Activated CD8-positive, alpha-beta memory T cell treated with anti-CD3 and anti-CD28 coated beads, Interleukin-2, amount 50 U/mL, for 24 hours (primary cell): Measurements from ENCODE around the gene NOP53.

Experiments
- DNase-seq: peaks from one replicate; pipeline ENCODE4 v3.0.0-alpha.2; 2020; ENCODE audit errors: extremely low read depth

The NOP53 gene

GRCh38 chr19:47805313-47805712, 60.0 kb downstream of the NOP53 start:
- DNase-seq, result no peak

- DNase-seq, result no peak
Observed at GRCh38 chr19:47806435-47806834, 61.1 kb downstream of the NOP53 start.
